Neuron (in vitro differentiated cells): ENCODE measurements around the gene SLC35A4.
A peak's percentile ranks its signal among the peaks of the same experiment; 100 is the strongest.
"Not testable (repeated sequence)": the region's sequence is repeated elsewhere in the genome, so short reads cannot be mapped to it uniquely, and the experiment has no call there.

ENCODE experiments used
- H2AFZ ChIP-seq: one replicate; pipeline ENCODE4 v1.6.1; 2013; ENCODE audit warnings: low read depth, mild to moderate bottlenecking, inconsistent platforms, low read length, moderate library complexity
- H3K27me3 ChIP-seq: one replicate; pipeline ENCODE4 v1.6.1; 2013; ENCODE audit warnings: low read length; ENCODE audit not compliant: insufficient read depth
- H3K36me3 ChIP-seq: one replicate; pipeline ENCODE4 v1.6.1; 2013; ENCODE audit warnings: low read length; ENCODE audit not compliant: insufficient read depth
- H3K4me1 ChIP-seq: one replicate; pipeline ENCODE4 v1.6.1; 2013; ENCODE audit warnings: low read length; ENCODE audit not compliant: insufficient read depth
- H3K4me3 ChIP-seq: 2 replicates; pipeline ENCODE4 v1.5.1; 2013; ENCODE audit warnings: mild to moderate bottlenecking, low read length, moderate library complexity
- H3K9me3 ChIP-seq: one replicate; pipeline ENCODE4 v1.6.1; 2013; ENCODE audit warnings: low read length

The SLC35A4 gene

DNA sequence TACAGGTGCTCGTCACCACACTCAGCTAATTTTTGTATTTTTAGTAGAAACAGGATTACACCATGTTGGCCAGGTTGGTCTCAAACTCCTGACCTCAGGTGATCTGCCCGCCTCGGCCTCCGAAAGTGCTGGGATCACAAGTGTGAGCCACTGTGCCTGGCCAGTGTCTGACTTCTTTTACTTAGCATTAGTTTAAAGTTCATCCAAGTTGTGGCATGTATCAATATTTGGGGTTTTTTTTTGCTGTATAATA is 38.7 kb downstream of the SLC35A4 start:
- H3K9me3 ChIP-seq, H3K4me1 ChIP-seq, H3K36me3 ChIP-seq, H3K27me3 ChIP-seq, H2AFZ ChIP-seq, H3K4me3 ChIP-seq: not testable (repeated sequence)

DNA sequence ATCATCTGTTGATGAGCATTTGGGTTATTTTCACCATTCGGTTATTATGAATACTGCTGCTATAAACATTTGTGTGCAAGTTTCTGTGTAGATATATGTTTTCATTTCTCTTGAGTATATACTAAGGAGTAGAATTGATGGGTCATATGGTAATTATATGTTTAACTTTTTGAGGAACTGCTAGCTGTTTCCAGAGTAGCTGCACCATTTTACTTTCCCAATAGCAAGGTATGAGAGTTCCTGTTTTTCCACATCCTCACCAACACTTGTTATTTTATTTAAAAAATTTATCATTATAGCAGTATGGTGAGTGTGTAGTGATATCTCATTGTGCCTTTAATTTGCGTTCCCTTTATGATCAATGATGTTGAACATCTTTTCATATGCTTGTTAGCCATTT is 39.1 kb downstream of the SLC35A4 start:
- Histone ChIP-seq H3K9me3 (no peaks in the 10 kb centered on the region), H3K4me3 (no peak overlapping the region), H2AFZ (no peak overlapping the region), H3K4me1 (no peaks in the 10 kb centered on the region), H3K27me3 (no peaks in the 10 kb centered on the region), H3K36me3 (no peaks in the 10 kb centered on the region)

DNA sequence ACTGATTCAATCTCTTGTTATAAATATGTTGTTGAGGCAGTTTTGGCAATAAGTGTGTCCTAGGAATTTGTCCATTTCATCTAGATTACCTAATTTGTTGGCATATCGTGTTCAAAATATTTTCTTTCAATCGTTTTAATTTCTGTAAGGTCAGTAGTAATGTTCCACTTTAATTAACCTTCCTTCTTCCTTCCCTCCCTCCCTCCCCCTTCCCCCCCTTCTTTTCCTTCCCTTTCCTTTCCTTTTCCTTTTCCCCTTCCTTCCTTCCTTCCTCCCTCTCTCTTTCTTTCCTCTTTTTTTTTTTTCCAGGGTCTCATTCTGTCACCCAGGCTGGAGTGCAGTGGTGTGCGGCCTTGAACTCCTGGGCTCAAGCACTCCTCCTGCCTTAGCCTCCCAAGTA is 41.3 kb downstream of the SLC35A4 start:
- Histone ChIP-seq H3K36me3 (no peaks in the 10 kb centered on the region), H2AFZ (no peak overlapping the region), H3K4me1 (peaks cover under 1% of the 10 kb centered on the region), H3K27me3 (no peaks in the 10 kb centered on the region), H3K9me3 (no peaks in the 10 kb centered on the region), H3K4me3 (no peak overlapping the region)

DNA sequence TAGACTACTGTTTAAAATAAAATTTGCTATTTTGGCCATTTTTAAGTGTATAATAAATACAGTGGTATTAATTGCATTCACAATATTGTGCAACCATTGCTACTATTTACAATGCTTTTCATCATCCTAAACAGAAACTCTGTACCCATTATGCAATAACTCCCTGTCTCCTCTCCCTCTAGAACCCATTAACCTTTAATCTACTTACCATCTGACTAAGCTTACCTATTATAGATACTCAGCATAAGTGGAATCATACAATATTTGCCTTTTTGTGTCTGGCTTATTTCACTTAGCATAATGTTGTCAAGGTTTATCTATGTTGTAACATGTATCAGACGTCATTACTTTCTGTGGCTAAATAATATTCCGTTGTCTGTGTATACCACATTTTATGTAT is 42.4 kb downstream of the SLC35A4 start:
- Histone ChIP-seq H3K4me3 (no peak overlapping the region), H3K36me3 (no peaks in the 10 kb centered on the region), H3K4me1 (peaks cover 11% of the 10 kb centered on the region), H3K9me3 (no peaks in the 10 kb centered on the region), H2AFZ (no peak overlapping the region), H3K27me3 (no peaks in the 10 kb centered on the region)

DNA sequence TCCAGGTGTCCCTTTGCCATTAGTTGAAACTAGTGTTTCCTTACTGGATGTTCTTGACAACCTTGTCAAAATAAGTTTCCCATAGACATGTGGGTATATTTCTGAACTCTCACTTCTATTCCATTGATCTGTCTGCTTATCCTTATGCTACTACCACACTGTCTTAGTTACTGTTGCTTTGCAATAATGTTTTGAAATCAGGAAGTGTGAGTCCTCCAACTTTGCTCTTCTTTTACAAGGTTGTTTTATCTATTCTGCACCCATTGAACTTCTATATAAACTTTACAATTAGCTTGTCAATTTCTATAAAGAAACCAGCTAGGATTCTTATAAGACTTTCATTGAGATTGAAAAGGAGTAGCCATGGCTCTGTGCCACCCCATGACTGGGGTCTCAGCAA is 44.1 kb downstream of the SLC35A4 start:
- no peaks in the 10 kb centered on the region for H3K9me3 ChIP-seq
- H3K4me3 ChIP-seq, result no peak overlapping the region
- H3K4me1 ChIP-seq, result peaks cover 11% of the 10 kb centered on the region
- no peak overlapping the region for H2AFZ ChIP-seq
- no peaks in the 10 kb centered on the region for H3K27me3 ChIP-seq
- H3K36me3 ChIP-seq, result no peaks in the 10 kb centered on the region

DNA sequence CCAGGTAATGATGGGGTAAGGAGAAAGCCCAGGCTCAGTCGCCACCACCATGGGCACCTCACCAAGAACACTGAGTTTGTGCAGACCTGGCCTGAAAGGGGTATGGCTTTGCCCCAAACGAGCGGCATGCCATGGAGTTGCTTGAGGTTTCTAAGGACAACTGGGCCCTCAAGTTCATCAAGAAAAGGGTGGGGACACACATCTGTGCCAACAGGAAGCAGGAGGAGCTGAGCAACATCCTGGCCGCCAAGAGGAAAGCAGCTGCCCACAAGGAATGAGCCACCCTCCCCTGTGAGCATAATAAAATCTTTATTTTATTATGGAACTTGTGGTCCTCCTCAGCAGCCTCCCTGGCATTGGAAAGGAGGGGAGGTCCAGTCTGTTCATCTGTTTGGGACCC is 44.5 kb downstream of the SLC35A4 start:
- Histone ChIP-seq H3K36me3 (no peaks in the 10 kb centered on the region), H2AFZ (no peak overlapping the region), H3K9me3 (no peaks in the 10 kb centered on the region), H3K4me3 (no peak overlapping the region), H3K27me3 (no peaks in the 10 kb centered on the region), H3K4me1 (peaks cover 11% of the 10 kb centered on the region)

DNA sequence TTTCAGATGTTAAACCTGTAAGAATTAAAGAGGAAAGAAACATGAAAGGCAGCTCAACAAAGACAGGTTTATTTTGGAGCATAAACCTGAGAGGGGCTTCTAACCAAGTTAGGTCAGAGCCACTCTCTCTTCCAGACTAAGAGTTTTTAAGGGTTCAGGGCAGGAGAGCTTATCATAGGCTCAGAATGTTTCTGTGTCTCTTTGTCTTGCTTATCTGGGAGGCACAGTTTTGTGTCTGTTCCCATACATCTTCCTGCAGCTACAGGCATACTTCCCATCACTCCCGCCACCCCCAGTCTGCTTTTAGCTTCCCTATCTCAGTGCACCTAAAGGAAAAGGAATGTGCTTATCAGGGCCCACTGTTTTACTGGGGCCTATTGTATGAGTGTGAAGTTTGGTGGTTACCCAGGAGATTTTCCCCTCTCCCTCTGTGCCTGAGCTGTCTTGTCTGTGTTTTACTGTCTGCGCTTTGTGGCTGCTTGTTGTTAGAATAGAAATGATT is 46.4 kb downstream of the SLC35A4 start:
- H3K27me3 ChIP-seq, result no peaks in the 10 kb centered on the region
- peaks cover 11% of the 10 kb centered on the region for H3K4me1 ChIP-seq
- H3K36me3 ChIP-seq, result no peaks in the 10 kb centered on the region
- H3K4me3 ChIP-seq, result no peak overlapping the region
- peak overlapping the region; percentile 59 for H2AFZ ChIP-seq
- no peaks in the 10 kb centered on the region for H3K9me3 ChIP-seq
